Measurements from ENCODE around the gene SLC6A4. TPM values are rescaled to one million over a fixed set of nuclear protein-coding genes. Genes with fewer than 3 reads are reported as not detected.
"Not testable (repeated sequence)": the region's sequence is repeated elsewhere in the genome, so short reads cannot be mapped to it uniquely, and the experiment has no call there.

The SLC6A4 gene
- total and polyA plus RNA-seq, 2 donors (not counting 3 experiments of a cell fraction or from before 2014, with no cell fraction given): 0.25 TPM; not detected in 1

- H3K27ac ChIP-seq (ENCODE audit: insufficient read depth, low read depth, low read length); BruUV-seq (replicated peaks); CTCF ChIA-PET; H3K9me3 ChIP-seq (replicated peaks; ENCODE audit: control insufficient read depth, insufficient read depth, low read length); H3K4me2 ChIP-seq (ENCODE audit: insufficient read depth, low read length); H2AFZ ChIP-seq (ENCODE audit: low read depth, low read length); H3K79me2 ChIP-seq (ENCODE audit: control insufficient read depth, insufficient read depth, low read length); FAIRE-seq; H3K4me1 ChIP-seq (ENCODE audit: control insufficient read depth, extremely low read depth, insufficient read depth, low read length); DNase-seq (ENCODE audit: low read depth, low spot score); H3K9me1 ChIP-seq (replicated peaks; ENCODE audit: control insufficient read depth, extremely low read depth, insufficient read depth, low read length); H4K20me1 ChIP-seq (replicated peaks; ENCODE audit: control insufficient read depth, extremely low read depth, insufficient read depth, low read length); POLR2A ChIA-PET; dilution Hi-C loops (cut with MboI; ENCODE audit: extremely low pct_ligation_motif_present, low sequenced_read_pairs); intact Hi-C loops (cut with micrococcal nuclease); H3K36me3 ChIP-seq (ENCODE audit: control insufficient read depth in 2 of 2, extremely low read depth in 1 of 2, insufficient read depth in 2 of 2, low read length in 2 of 2); H3K4me3 ChIP-seq (replicated peaks in 1 of 3; ENCODE audit: insufficient read depth in 1 of 3, low read depth in 1 of 3, low read length in 3 of 3); H3K9ac ChIP-seq (replicated peaks; ENCODE audit: extremely low read depth, insufficient read depth, low read length): not testable (repeated sequence)
- H3K27me3 ChIP-seq (ENCODE audit: control insufficient read depth in 2 of 2, insufficient read depth in 2 of 2, low read length in 2 of 2): peaks cover 27 to 45% of the 10 kb centered on the region in 2 experiments
These were observed 5.5 kb downstream of the SLC6A4 start for GRCh38 chr17:30230009-30230408.

- intact Hi-C loops (cut with micrococcal nuclease) (no loop called here), dilution Hi-C loops (cut with MboI; ENCODE audit: extremely low pct_ligation_motif_present, low sequenced_read_pairs) (no loop called here)
- no peak for FAIRE-seq
- no peaks in the 10 kb centered on the region for H3K36me3 ChIP-seq (ENCODE audit: control insufficient read depth in 2 of 2, extremely low read depth in 1 of 2, insufficient read depth in 2 of 2, low read length in 2 of 2)
- no peak overlapping the region for H3K4me2 ChIP-seq (ENCODE audit: insufficient read depth, low read length)
- no peak overlapping the region for H3K9ac ChIP-seq (replicated peaks; ENCODE audit: extremely low read depth, insufficient read depth, low read length)
- POLR2A ChIA-PET: no interaction called here
- no peak for DNase-seq (ENCODE audit: low read depth, low spot score)
- no peak for TF ChIP-seq JUN (IDR thresholded peaks at IDR 0.05; ENCODE audit: borderline replicate concordance, insufficient read depth, insufficient read length, low read depth)
- H3K9me3 ChIP-seq (replicated peaks; ENCODE audit: control insufficient read depth, insufficient read depth, low read length): no peaks in the 10 kb centered on the region
- H3K27me3 ChIP-seq (ENCODE audit: control insufficient read depth in 2 of 2, insufficient read depth in 2 of 2, low read length in 2 of 2): peaks cover 17 to 36% of the 10 kb centered on the region in 2 experiments
- CTCF ChIA-PET: interaction anchor here (1.0 to 1.5 kb wide), 3 partner anchors 9 to 136 kb away, joined by 3 to 5 read pairs (median 4); no protein-coding TSS in a partner anchor
- H3K4me1 ChIP-seq (ENCODE audit: control insufficient read depth, extremely low read depth, insufficient read depth, low read length): no peaks in the 10 kb centered on the region
- no peaks in the 10 kb centered on the region for H3K9me1 ChIP-seq (replicated peaks; ENCODE audit: control insufficient read depth, extremely low read depth, insufficient read depth, low read length)
- H3K27ac ChIP-seq (ENCODE audit: insufficient read depth, low read depth, low read length): no peak overlapping the region
- H4K20me1 ChIP-seq (replicated peaks; ENCODE audit: control insufficient read depth, extremely low read depth, insufficient read depth, low read length): no peaks in the 10 kb centered on the region
- H3K79me2 ChIP-seq (ENCODE audit: control insufficient read depth, insufficient read depth, low read length): no peaks in the 10 kb centered on the region
- no peak overlapping the region for H3K4me3 ChIP-seq (replicated peaks in 1 of 3; ENCODE audit: insufficient read depth in 1 of 3, low read depth in 1 of 3, low read length in 3 of 3)
- H2AFZ ChIP-seq (ENCODE audit: low read depth, low read length): no peak overlapping the region
- BruUV-seq (replicated peaks): no TSS peak
These were observed 6.5 kb downstream of the SLC6A4 start for GRCh38 chr17:30229012-30229411.
